Pons (tissue), 1 donor: Measurements from ENCODE around the gene ACOXL.
"Not testable (repeated sequence)": the region's sequence is repeated elsewhere in the genome, so short reads cannot be mapped to it uniquely, and the experiment has no call there.

ENCODE experiments used
- DNase-seq: peaks from one replicate; pipeline ENCODE4 v3.0.0-alpha.2; 2016; ENCODE audit warnings: low spot score

ACOXL gene

DNA sequence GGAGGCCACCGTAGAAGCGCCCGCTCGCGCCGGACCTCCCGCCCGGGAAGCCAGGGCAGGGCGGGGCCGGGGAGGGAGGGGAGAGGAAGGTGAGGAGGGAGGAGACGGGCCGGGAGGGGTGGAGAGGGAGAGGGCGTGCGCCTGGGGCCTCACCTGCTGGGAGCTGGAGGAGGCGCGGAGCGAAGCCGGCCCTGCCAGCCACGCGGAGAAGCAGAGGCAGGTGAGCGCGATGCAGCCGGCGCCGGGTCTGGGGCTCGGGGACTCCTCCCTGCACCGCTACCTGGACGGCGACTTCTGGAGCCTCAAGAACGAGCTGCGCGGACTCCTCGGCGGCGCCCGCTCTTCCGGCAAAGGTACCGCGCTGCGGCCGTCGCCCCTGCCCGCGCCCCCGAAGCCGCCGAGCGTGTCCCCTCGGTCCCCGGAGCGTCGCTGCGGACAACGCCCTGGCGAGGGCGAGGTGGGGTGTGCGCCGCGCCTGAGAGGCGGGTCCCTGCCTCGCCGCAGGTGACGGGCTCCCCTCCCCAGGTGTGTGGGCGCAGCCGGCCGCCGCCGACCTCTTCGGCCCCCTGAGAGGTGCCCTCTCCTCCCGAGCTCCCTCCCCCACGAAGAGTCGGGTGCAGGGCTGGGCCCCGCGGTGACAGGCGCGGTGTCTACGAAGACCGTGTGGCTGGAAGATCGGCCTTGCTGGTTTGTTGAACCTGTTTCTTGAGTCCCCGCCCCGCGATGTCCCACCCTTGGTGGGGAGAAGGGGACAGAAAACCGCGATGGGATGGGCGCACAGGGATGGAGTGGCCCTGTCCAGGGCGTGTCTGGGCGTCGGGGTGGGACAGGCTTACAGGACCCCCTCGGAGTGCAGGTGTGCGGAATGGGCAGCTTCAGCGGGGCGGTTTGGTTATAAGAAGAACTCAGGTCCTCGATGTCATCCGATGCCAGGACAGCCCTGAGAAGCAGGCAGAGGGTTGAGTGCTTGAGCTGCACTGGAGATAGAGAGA, at the start of gene ACOXL:
TSS of gene ACOXL (plus strand) at position 152 of the 992 bp plus-strand sequence. CDS start 35,817 bp downstream, outside the sequence.
- no peak for DNase-seq

DNA sequence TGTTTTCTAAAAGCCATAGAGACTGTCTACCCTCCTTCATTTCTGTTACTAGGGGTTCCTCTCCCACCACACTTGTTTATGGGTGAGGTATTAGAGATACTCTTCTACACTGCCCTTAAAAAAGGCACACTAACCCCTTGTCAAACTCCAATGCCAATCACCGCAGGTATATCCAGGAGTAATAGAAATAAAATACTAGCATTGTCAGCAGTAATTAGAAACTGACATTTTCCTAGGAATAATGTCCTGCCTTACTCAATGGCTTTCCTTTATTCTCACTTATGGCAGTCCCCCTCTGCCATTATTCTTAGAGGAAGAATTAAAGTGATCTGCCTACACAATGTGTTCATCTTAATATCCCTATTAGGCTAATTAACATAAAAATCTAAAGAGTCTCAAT, 49.5 kb upstream of the ACOXL start:
- no peak for DNase-seq

DNA sequence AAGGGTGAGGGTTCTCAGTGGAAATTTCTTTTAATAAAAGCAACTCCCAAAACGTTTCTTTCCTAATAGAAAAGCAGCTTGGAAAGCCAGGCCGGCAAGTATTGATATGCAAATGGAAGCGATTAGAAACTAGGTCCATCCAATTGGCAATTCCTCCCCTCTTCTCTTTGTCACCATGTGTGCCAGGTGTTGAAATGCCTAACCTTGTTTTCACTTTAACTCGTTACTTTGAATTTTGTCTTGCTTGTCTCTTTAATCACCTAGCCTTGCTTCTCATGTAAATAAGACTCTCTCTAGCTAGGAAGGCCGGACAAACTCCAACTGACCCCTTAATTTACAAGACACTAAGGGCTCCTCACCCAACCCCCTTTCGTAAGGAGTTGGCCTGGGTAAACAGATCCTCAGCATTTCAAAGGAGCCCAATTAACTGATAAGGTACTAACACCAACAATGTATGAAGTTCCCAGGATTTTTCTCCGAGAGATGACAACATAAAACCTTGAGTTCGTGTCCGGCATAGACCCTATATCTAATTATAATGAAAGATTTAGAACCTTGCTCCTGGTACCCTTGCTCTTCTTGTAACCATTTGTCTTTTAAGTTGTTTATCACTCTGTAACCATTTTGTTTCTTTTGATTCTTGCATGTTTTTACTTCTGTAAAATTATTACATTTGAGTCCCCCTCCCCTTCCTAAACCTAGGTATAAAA, 44.4 kb upstream of the ACOXL start:
- DNase-seq = not testable (repeated sequence)

DNA sequence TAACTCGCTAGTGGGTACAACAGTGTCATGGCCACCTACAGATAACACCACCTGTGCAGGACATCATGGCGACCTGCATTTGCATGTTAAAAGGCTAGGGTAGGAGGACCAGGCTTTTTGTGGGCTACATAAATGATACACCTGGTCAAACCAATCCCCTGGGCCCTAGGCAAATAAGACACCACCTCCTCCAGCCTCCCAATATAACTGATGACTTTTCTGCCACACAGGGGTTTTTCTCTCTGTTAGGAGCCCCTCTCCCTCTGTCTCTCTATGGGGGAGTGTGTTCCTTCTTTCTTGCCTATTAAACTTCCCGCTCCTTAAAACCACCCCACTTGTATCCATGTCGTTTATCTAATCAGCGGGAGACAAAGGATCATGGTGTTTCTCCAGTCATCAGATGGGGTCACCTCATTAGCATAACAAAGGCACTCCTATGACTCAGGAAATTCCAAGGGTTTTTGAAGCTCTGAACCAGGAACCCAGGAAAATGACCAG, 43.7 kb upstream of the ACOXL start:
- no peak for DNase-seq

DNA sequence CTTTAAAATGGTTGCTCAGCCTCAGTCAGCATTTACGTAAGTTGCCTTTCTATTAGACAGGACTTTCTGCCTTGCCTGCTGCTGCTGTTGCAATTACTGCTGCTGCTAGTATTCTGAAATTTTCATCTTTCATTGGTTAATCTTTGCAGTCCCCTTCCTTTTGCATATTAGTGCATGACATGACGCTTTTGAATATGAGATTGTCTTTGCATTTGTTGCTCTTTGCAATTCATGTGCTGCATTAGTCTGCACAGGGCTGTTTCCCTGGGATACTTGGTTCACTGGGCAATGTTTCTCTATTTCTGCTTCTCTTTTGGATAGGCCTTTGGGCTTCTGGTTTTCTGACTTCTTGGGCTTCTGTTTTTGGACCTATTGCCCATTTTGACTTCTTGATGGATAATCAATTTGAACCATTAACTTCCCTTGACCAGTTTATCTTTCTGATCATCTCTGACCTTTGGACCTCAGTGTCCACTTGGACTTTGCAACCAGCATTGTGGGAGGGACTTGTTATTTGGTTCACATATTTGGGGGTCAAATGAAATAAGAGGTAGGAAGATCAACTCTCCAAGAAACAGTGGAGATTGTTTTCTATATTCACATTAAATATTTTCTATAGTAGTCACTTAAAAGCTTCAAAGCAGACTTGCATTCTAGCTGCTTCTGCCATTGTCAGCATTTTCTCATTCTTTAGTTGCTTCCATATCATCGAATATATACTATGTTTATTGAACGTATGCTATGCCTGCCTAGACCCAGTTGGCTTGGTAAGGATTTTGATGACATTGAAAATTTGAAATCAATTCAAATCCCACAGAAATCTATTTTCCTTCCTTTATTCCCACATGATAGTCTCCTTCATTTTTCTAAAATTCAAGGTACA, 42.0 kb upstream of the ACOXL start:
- DNase-seq = no peak

DNA sequence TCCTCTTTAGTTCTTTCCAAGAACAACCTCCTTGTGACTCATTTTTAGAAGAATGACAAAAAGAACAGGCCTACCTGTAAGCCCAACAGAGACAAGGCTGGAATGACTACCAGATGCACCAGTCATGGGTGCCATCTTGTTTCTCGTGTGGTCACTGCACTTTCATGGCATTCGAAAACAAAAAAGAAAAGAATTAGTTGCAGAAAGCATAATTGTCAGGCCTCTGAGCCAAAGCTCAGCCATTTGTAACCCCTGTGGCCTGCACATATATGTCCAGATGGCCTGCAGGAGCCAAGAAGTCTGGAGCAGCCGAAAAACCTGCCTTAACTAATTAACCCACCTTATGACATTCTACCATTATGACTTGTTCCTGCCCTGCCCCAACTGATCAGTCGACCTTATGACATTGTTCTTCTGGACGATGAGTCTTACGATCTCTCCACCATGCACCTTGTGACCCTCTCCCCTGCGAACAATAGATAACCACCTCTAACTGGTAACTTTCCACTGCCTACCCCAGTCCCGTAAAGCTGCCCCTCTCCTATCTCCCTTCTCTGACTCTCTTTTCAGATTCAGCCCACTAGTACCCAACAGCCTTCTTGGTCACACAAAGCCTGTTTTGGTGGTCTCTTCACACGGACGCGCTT, 40.6 kb upstream of the ACOXL start:
- DNase-seq = no peak

DNA sequence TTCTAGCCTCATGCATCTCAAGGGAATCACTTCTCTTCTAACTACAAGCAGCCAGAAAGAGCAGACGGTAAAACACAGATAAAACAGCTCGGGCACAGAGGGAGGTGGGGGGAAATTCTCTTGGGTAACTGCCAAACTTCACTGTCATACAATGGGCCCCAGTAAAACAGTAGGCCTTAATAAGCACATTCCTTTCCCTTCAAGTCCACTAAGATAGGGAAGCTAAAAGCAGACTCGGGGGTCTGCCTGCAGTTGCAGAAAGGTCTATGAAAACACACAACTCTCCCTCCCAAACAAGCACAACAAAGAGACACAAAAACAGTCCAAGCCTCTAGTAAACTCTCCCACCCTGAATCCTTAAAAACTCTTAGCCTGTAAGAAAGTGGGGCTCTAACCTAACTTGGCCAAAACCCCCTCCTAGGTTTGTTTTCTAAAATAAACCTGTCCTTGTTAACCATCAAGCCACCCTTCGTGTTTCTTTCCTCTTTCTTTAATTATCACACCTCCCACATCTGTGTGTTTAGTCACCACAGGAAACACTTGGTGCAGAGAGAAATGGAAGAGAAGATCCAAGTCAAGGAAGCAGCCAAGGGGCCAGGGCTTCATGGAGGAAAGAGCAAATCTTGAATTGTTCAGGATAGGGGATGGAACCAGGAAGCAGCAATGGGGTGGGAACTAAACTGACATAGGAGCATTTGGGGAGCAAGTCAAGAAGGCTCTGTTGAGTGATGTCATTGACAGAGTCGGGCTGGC, 37.1 kb upstream of the ACOXL start:
- not testable (repeated sequence) for DNase-seq

DNA sequence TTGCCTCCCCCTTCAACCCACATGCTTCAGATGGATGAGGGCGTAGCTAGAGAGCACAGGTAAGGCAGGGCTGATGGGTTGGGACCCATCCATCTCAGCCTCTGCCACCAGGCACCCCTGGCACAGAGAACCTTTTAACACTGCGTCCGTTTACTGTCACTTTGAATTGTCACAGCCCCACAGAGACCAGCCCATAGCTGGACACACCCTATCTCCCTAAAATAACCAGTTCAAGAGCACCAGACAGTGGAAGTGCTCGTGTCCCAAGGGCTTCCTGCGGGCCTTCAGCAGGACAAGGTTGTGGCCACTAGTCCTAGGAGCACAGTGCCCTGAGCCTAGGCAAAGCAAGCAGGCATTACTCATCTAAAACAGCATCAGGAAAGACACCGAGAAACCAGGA, 34.1 kb upstream of the ACOXL start:
- not testable (repeated sequence) for DNase-seq

DNA sequence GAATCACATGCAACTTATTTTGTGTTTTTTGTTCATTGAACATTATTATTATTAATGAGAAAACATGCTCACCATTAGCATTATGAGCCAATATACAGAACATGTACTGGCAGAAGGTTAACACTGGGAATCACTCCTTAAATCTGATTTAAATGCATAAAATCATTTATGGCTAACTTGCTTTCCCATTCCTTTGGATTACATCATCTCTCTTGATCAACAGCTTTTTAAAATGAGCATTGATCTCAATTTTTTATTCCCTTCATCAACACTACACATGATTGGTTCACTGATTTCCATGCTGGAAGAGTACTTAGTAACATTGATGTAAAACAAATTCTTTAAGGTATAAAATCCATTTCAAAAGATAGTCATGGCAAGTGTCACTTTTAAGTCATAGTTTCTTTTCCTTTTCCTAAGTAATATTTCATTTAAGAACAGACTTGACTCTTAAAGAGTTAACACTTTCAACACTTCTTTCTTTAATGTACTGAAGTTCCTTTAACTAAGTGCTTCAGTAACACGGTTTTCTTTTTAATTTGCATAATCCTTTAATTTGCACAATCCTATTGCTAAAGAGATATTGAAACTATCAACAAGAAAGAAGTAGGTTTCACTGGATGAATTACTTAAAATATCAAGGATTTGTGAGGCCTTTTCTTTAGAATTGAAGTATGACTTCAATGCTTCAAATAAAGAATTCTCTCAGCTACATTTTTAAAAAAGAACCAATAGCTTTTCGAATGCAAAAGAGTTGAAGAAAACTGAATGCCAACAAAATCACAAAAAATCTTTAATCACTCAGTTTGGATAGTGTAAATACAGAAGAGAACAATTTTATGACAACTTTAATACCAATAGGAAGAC, 29.6 kb upstream of the ACOXL start:
- DNase-seq = no peak

DNA sequence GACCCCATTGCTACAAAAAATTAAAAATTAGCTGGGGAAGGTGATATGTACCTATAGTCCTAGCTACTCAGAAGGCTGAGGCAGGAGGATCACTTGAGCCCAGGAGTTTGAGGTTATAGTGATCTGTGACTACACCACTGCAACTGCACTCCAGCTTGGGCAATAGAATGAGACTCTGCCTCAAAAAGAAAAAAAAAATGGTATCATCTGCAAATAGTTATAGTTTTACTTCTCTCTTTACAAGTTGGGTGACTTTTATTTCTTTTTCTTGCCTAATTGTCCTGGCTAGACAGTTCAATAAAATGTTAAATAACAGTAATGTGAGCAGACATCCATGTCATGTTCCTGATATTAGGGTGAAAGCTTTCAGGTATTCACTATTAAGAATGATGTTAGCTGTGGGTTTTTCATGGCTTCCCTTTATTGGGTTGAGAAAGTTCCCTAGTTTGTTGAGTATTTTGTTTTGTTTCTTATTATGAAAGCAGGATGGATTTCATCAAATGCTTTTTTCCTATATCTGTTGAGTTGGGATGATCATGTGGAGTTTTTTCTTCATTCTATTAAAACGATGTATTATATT, 24.9 kb upstream of the ACOXL start:
- no peak for DNase-seq

DNA sequence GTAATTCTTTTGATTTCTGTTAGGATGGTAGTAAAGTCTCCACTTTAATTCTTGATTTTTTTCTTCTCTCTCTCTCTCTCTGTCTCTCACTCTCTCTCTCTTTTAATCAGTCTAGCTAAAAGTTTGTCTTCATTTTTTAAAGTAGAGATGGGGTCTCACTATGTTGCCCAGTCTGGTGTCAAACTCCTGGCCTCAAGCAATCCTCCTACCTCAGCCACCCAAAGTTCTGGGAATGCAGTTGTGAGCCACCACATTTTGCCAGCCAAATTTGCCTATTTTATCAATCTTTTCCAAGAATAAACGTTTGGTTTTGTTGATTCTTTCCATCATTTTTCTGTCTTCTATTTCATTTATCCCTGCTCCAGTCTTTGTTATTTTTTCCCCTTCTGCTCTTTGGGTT, 23.9 kb upstream of the ACOXL start:
- DNase-seq = no peak

DNA sequence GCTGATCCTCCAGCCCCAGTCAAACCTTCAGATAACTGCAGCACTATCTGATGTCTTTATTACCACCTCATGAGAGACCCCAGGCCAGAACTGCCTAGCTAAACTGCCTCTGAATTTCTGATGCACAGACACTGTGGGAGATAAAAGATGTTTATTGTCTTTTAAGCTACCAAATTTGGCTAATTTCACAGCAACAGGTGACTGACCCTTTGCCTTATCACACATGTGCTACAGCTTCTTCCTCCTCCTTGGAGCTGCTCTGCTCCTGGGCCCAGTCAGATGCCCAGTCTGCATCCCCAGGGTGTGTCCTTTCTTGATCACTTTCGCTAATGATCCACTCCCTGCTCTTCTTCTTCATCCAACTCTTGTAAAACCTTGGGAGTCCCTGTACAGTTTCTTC, 19.6 kb upstream of the ACOXL start:
- DNase-seq = no peak

DNA sequence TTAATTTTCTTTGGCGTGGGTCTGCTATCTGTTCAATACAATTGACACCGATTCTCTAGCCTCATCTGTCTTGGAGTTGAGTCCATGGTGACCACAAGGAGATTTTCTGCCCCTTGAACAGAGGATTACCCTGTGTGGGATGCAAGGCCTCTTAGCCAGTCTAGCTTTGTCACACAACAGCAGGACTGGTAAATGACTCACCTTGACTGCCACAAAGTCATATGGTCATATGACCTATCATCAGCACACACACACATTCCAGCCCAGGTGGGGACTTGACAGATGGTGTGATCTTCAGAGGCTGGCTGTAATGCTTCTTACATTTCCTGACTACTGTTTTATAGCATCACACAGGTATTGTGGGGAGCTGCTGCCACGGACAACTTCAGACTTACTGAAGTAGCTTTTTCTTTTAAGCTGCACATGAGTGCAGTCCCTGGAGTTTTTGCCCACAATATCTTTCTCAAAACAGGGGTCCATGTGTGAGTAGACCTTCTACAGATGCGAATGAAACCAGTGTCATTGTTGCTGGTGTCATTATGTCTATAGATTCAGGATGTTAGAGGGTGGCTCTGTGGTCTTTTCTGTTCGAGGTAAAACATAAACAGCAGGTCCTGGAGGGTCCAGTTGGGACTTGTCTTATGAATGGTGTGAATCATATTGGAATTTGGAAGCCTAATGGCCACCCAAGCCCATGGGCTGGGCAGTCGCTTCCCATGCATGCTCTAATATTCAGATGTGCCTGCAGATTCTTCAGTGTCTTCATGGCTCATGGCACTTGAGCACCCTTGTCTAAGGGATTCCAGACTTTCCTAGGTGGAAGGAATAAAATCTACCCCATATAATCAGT, 18.6 kb upstream of the ACOXL start:
- DNase-seq = no peak

DNA sequence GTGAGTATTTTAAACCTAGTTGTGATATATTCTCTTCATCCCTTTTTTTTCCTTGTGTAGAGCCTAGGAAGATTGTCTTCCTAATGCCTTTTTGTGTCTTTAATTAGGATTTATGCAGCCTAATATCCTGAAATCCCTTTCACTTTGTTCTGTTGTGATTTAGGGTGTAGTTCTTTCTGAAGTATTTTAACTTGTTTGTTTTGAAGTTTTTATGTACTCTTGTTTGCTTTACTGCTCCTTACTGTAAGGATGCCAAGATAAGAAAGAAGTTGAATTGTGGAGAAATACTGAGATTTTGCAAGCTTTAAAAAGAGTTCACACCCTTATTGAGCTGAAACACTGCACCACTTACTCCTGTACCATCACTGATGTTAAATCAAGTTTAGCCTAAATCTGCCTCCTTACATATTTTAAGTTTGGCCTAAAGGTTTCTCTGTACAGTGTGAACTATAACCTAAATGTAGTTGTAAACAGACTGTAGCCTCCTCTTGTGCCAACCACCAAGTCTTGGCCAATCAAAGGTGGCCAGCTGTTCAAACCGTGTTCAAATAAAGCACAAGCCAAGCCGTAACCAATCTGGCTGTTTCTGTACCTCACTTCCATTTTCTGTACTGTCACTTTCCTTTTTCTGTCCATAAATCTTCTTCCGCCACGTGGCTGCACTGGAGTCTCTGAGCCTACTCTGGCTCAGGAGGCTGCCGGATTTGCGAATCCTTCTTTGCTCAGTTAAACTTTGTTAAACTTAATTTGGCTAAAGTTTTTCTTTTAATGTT, 17.7 kb upstream of the ACOXL start:
- DNase-seq = no peak

DNA sequence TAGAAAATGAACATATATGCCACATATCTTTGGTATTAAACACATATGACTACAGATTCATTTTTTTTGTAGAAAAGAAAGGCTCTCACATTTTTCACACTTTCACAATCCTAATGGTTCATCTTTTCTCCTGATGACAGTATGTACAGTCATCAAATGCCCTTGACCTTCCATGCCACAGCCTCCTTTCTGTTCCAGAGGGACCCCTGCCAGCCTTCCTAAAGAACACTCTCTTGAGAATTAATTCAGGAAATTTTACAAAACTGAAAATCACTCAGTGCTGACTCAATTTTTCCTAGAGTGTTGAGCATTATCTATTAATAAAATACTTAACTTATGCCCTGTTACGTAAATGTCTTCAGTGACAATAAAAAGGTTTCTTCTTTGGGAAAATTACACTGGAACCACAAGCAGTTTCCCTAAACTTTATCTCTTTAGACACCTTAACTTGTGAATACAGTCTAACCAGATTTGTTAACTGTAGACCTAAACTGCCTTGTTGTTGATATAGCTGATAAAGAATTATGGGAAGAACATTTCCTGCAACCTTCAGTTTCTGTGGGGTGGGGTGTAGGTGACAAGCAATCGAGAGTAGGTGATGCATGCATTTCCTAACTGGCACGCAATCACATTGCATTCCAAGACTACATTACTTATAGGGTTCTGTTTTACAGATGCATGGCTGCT, 15.3 kb upstream of the ACOXL start:
- DNase-seq = no peak

DNA sequence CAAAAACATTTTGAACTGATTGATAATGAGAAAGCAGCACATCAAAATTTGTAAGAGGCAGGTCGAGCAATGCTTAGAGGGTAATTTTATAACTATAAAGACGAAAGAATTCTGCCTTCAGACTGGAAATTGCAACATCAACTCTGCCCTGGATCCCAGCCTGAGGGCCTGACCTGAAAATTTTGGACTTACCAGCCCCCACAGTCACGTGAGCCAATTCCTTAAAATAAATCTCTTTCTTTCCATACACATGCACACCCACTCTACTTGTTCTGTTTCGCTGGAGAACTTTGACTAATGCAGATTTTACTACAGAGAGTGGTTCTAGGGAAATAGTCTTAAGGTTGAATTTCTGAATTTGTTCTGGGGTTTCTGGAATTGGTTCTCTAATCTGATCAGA, 14.6 kb upstream of the ACOXL start:
- no peak for DNase-seq

DNA sequence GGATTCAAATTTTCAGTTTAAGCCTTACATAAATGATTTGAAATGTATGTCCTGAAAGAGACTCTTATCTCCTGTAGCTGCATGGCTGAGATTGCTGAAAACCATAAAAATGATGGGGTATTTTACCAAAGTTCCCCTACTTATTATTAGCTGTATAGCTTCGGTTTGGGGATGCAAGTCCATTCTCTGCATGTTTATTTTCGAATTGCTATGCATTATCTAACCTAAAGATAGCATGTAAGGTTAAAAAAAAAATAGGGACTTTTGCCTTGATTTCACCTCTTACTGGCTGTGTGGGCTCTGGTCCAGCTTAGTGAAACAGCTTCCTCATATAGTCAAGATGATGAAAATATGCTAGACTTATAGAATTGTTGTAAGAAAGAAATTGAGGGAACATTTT, 14.0 kb upstream of the ACOXL start:
- DNase-seq = no peak
